PC-9 (cell line): ENCODE data around the gene PPIL6. TPM values are rescaled to one million over a fixed set of nuclear protein-coding genes. Genes with fewer than 3 reads are reported as not detected.

ENCODE experiments used
- BruUV-seq: library from RNA; stranded (reverse); fragments of 400-500 nt; replicated peaks from 2 replicates; lab custom pipeline; 2021; lab: Mats Ljungman, UMichigan
- CTCF ChIA-PET: fragments of 300-600 bp; sonication (Branson Sonifier 250); formaldehyde crosslinking; loops from one replicate; lab custom pipeline; 2022; ENCODE audit warnings: antibody characterized with exemption; lab: Charles Lee
- POLR2A ChIA-PET: fragments of 300-600 bp; sonication (Branson Sonifier 250); formaldehyde crosslinking; loops from one replicate; lab custom pipeline; 2022; ENCODE audit warnings: antibody characterized with exemption; ENCODE audit not compliant: unreplicated experiment; lab: Charles Lee
- DNase-seq, 2 experiments: peaks; one replicate each; pipeline versions ENCODE4 v3.0.0 to v3.0.0-alpha.2; 2015 to 2022; ENCODE audit warnings: mixed read lengths in 1 of 2
- H2AFZ ChIP-seq: fragments of 200-600 bp; sonication (generic); 2 replicates; pipeline ENCODE4 v1.8.1; 2017; ENCODE audit warnings: antibody characterized with exemption
- H3F3A ChIP-seq: fragments of 200-600 bp; sonication (generic); 2 replicates; pipeline ENCODE4 v1.8.1; 2017; ENCODE audit warnings: antibody characterized with exemption, mild to moderate bottlenecking, low read depth; ENCODE audit not compliant: insufficient read depth
- H3K27ac ChIP-seq: fragments of 200-600 bp; sonication (generic); 2 replicates; pipeline ENCODE4 v1.6.1; 2016; ENCODE audit warnings: mixed run types
- H3K27me3 ChIP-seq: fragments of 200-600 bp; sonication (generic); 2 replicates; pipeline ENCODE4 v1.6.1; 2016; ENCODE audit warnings: low read depth, mixed run types; ENCODE audit not compliant: insufficient read depth
- H3K36me3 ChIP-seq: fragments of 200-600 bp; sonication (generic); 2 replicates; pipeline ENCODE4 v1.6.1; 2016; ENCODE audit warnings: low read depth, mixed run types
- H3K4me1 ChIP-seq: fragments of 200-600 bp; sonication (generic); replicated peaks from 2 replicates; pipeline ENCODE4 v1.6.1; 2016; ENCODE audit warnings: mixed run types; ENCODE audit not compliant: insufficient read depth
- H3K4me2 ChIP-seq: fragments of 200-600 bp; sonication (generic); 2 replicates; pipeline ENCODE4 v1.6.1; 2017; ENCODE audit warnings: mixed run types
- H3K4me3 ChIP-seq: fragments of 200-600 bp; sonication (generic); 2 replicates; pipeline ENCODE4 v1.6.1; 2016; ENCODE audit warnings: mixed run types
- H3K79me2 ChIP-seq: fragments of 200-600 bp; sonication (generic); 2 replicates; pipeline ENCODE4 v1.6.1; 2017; ENCODE audit warnings: low read depth, mixed run types
- H3K9me2 ChIP-seq: fragments of 200-600 bp; sonication (generic); 2 replicates; pipeline ENCODE4 v1.8.1; 2017; ENCODE audit warnings: mild to moderate bottlenecking; ENCODE audit not compliant: insufficient read depth
- H3K9me3 ChIP-seq: fragments of 200-600 bp; sonication (generic); 2 replicates; pipeline ENCODE4 v1.8.1; 2016; ENCODE audit warnings: low read depth; ENCODE audit not compliant: insufficient read depth
- H4K20me1 ChIP-seq: fragments of 200-600 bp; sonication (generic); 2 replicates; pipeline ENCODE4 v1.8.1; 2017; ENCODE audit not compliant: insufficient read depth
- CTCF ChIP-seq: fragments of 200-600 bp; sonication (generic); conservative IDR thresholded peaks from 2 replicates; pipeline ENCODE4 v1.6.1; 2017; ENCODE audit warnings: mixed run types, antibody characterized with exemption, mild to moderate bottlenecking, moderate library complexity
- EZH2 ChIP-seq: fragments of 200-600 bp; sonication (generic); IDR thresholded peaks from 2 replicates; pipeline ENCODE4 v1.8.0; 2017; ENCODE audit warnings: antibody characterized with exemption, low read depth
- intact Hi-C: fragments of 100-400 bp; cut with micrococcal nuclease; formaldehyde crosslinking; loops from one replicate; pipeline ENCODE4 v1.10.0; 2022; ENCODE audit not compliant: unreplicated experiment
- total RNA-seq: library from RNA; stranded (reverse); gene quantifications from 2 replicates; pipeline ENCODE4 v1.2.3, GENCODE V29; 2021

PPIL6 gene
- total RNA-seq, 1 experiment from 2014 or later: 15.5 TPM

GRCh38 chr6:109447878-109448555 lies 7.6 kb upstream of the PPIL6 start:
- POLR2A ChIA-PET: no interaction called here

DNA sequence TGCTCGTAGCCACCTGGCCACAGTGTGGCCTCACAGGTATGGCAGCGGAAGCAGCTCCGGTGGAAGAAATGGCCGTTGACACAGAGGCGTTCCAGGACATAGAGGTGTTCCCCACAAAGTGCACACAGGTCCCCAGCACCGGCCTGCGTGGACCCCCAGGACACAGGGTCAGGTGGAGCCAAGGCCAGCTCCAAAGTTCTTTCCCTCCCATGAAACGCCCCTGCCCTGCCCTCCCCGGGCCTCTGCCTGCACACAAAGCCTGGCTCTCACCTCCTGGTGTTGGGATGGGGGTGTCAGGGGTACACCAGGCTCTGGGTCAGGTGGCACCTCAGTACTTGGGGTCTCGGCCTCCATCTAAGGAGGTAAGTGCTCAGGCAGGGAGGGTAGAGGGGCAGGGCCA lies 6.7 kb upstream of the PPIL6 start:
- Histone ChIP-seq H3K27me3 (no peaks in the 10 kb centered on the region), H3K79me2 (peaks cover 4% of the 10 kb centered on the region; the same call in 1 of the 2 replicates), H3K4me2 (no peak overlapping the region), H3K9me2 (no peaks in the 10 kb centered on the region), H3K36me3 (0 out of 2 replicates have a peak, but pooled peaks cover 3% of the 10 kb centered on the region), H4K20me1 (no peaks in the 10 kb centered on the region), H3K4me3 (no peak overlapping the region), H3F3A (peaks cover 11% of the 10 kb centered on the region; the same call in 1 of the 2 replicates), H3K4me1 (0 out of 2 replicates have a peak, but pooled peaks cover under 1% of the 10 kb centered on the region), H2AFZ (no peak overlapping the region), H3K27ac (no peak overlapping the region), H3K9me3 (no peaks in the 10 kb centered on the region)
- no TSS peak for BruUV-seq
- TF ChIP-seq CTCF (no peak), EZH2 (no peak)
- POLR2A ChIA-PET: no interaction called here
- intact Hi-C loops: no loop called here
- CTCF ChIA-PET: no interaction called here
- no peak for DNase-seq

More at GRCh38 chr6:109447878-109448555, 7.6 kb upstream of the PPIL6 start:
- H3K36me3 ChIP-seq: 0 out of 2 replicates have a peak, but pooled peaks cover 3% of the 10 kb centered on the region
- no peaks in the 10 kb centered on the region for H3K9me2 ChIP-seq
- no peaks in the 10 kb centered on the region for H4K20me1 ChIP-seq
- H2AFZ ChIP-seq: no peak overlapping the region
- no peak overlapping the region for H3K4me2 ChIP-seq
- no peak overlapping the region for H3K27ac ChIP-seq
- no peak overlapping the region for H3K4me3 ChIP-seq
- CTCF ChIA-PET: no interaction called here
- intact Hi-C loops: no loop called here
- no peaks in the 10 kb centered on the region for H3K9me3 ChIP-seq
- no peaks in the 10 kb centered on the region for H3K4me1 ChIP-seq
- TF ChIP-seq EZH2: no peak
- no peak for TF ChIP-seq CTCF
- H3K79me2 ChIP-seq: no peaks in the 10 kb centered on the region
- DNase-seq: no peak
- no peaks in the 10 kb centered on the region for H3K27me3 ChIP-seq
- no TSS peak for BruUV-seq
- H3F3A ChIP-seq: peaks cover 15% of the 10 kb centered on the region; the same call in 1 of the 2 replicates

DNA sequence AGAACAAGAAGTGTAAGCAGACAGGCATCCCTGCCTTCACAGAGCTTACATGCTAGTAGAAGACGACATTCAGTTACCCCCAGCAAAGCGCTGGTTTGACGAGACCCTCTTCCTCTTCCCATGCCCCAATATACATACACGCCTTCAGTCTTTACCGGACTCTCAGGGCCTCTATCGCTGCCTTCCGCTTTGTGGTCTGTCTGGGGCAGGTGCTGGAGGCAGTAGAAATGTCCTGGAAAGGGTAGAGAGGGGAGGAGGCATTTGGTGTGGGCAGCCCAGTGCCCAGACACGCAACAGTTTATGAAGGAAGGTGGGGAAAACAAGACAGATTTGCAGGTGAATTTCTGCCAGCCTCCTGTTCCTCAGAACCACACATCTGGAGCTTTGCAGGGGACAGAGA lies 6.1 kb upstream of the PPIL6 start:
- H3K4me1 ChIP-seq: peaks cover 6% of the 10 kb centered on the region
- peaks cover 8% of the 10 kb centered on the region; the same call in 1 of the 2 replicates for H3F3A ChIP-seq
- H3K36me3 ChIP-seq: 0 out of 2 replicates have a peak, but pooled peaks cover 3% of the 10 kb centered on the region
- H3K9me3 ChIP-seq: no peaks in the 10 kb centered on the region
- no peaks in the 10 kb centered on the region for H3K9me2 ChIP-seq
- no peak overlapping the region for H3K4me3 ChIP-seq
- H3K27ac ChIP-seq: no peak overlapping the region
- no peaks in the 10 kb centered on the region for H4K20me1 ChIP-seq
- H3K79me2 ChIP-seq: peaks cover 10% of the 10 kb centered on the region
- no TSS peak for BruUV-seq
- no peaks in the 10 kb centered on the region for H3K27me3 ChIP-seq
- TF ChIP-seq EZH2 (no peak), CTCF (no peak)
- no peak overlapping the region for H2AFZ ChIP-seq
- intact Hi-C loops: no loop called here
- ChIA-PET POLR2A (interaction anchor here (0.6 kb wide), 1 partner anchor 245 kb away, joined by 5 read pairs; no protein-coding TSS in a partner anchor), CTCF (no interaction called here)
- no peak overlapping the region for H3K4me2 ChIP-seq
- DNase-seq: no peak
